Activated CD8-positive, alpha-beta T cell treated with anti-CD3 and anti-CD28 coated beads, Interleukin-2, amount 10 ng/mL, durations not matched to agents 7 days and 5 days (primary cell): Measurements from ENCODE around the gene GPR150. TPM values are rescaled to one million over a fixed set of nuclear protein-coding genes. Genes with fewer than 3 reads are reported as not detected.
A peak's percentile ranks its signal among the peaks of the same experiment; 100 is the strongest.

Experiments used
- ATAC-seq: fragments of 150-1000 bp; cut with Tn5 transposase; one replicate; pipeline ENCODE4 v1.10.0; 2021; ENCODE audit warnings: moderate library complexity
- CTCF ChIA-PET: fragments of 350-600 bp; sonication (Branson Sonifier 250); formaldehyde crosslinking; loops from one replicate; lab custom pipeline; 2021; ENCODE audit warnings: antibody characterized with exemption; lab: Charles Lee
- POLR2A ChIA-PET: fragments of 350-600 bp; sonication (Branson Sonifier 250); formaldehyde crosslinking; loops from one replicate; lab custom pipeline; 2021; ENCODE audit warnings: antibody characterized with exemption; lab: Charles Lee
- DNase-seq: peaks from one replicate; pipeline ENCODE4 v3.0.0-alpha.2; 2020
- H3K27ac Mint-ChIP-seq: one replicate; pipeline ENCODE4 v1.8.0; 2021; ENCODE audit warnings: mild to moderate bottlenecking, mixed read lengths
- H3K27me3 Mint-ChIP-seq: one replicate; pipeline ENCODE4 v1.8.0; 2021; ENCODE audit warnings: low read depth, mixed read lengths
- H3K36me3 Mint-ChIP-seq: one replicate; pipeline ENCODE4 v1.8.0; 2021; ENCODE audit warnings: low read depth, mixed read lengths
- H3K4me1 Mint-ChIP-seq: one replicate; pipeline ENCODE4 v1.8.0; 2021; ENCODE audit warnings: low read depth, mixed read lengths
- H3K4me3 Mint-ChIP-seq: one replicate; pipeline ENCODE4 v1.8.0; 2021; ENCODE audit warnings: mild to moderate bottlenecking, mixed read lengths
- H3K9me3 Mint-ChIP-seq: one replicate; pipeline ENCODE4 v1.8.0; 2022; ENCODE audit warnings: mixed read lengths; ENCODE audit not compliant: insufficient read depth
- total RNA-seq, 2 experiments: library from RNA; stranded (reverse); gene quantifications; one replicate each; pipeline ENCODE4 v1.2.3, GENCODE V29; 2021

Gene GPR150
- total RNA-seq, 2 experiments from 2014 or later = 0.74 to 0.83 TPM

GRCh38 chr5:95610546-95610945, 9.3 kb upstream of the GPR150 start:
- H3K27ac Mint-ChIP-seq = no peak overlapping the region
- H3K27me3 Mint-ChIP-seq = no peaks in the 10 kb centered on the region
- ChIA-PET CTCF (no interaction called here), POLR2A (no interaction called here)
- ATAC-seq (no peak), DNase-seq (no peak)
- H3K9me3 Mint-ChIP-seq = peaks cover 21% of the 10 kb centered on the region
- H3K4me3 Mint-ChIP-seq = no peak overlapping the region
- H3K36me3 Mint-ChIP-seq = peaks cover 22% of the 10 kb centered on the region
- peaks cover 4% of the 10 kb centered on the region for H3K4me1 Mint-ChIP-seq

GRCh38 chr5:95611396-95611795, 8.5 kb upstream of the GPR150 start:
- Mint-ChIP-seq H3K27me3 (no peaks in the 10 kb centered on the region), H3K4me3 (no peak overlapping the region), H3K9me3 (peaks cover 21% of the 10 kb centered on the region), H3K36me3 (peaks cover 22% of the 10 kb centered on the region), H3K4me1 (peaks cover 4% of the 10 kb centered on the region), H3K27ac (no peak overlapping the region)
- ChIA-PET CTCF (no interaction called here), POLR2A (no interaction called here)
- no peak for DNase-seq
- no peak for ATAC-seq

- Mint-ChIP-seq H3K36me3 (peaks cover 25% of the 10 kb centered on the region), H3K4me1 (peaks cover 9% of the 10 kb centered on the region), H3K4me3 (no peak overlapping the region), H3K27ac (no peak overlapping the region), H3K9me3 (peaks cover 21% of the 10 kb centered on the region), H3K27me3 (no peaks in the 10 kb centered on the region)
- ChIA-PET POLR2A (no interaction called here), CTCF (no interaction called here)
- DNase-seq (no peak), ATAC-seq (no peak)
These were observed 6.4 kb upstream of the GPR150 start for GRCh38 chr5:95613514-95613913.

- peaks cover 25% of the 10 kb centered on the region for H3K4me1 Mint-ChIP-seq
- H3K36me3 Mint-ChIP-seq = peaks cover 27% of the 10 kb centered on the region
- DNase-seq = no peak
- ATAC-seq = no peak
- no peak overlapping the region for H3K4me3 Mint-ChIP-seq
- peaks cover 21% of the 10 kb centered on the region for H3K9me3 Mint-ChIP-seq
- no peaks in the 10 kb centered on the region for H3K27me3 Mint-ChIP-seq
- no peak overlapping the region for H3K27ac Mint-ChIP-seq
- ChIA-PET POLR2A (no interaction called here), CTCF (no interaction called here)
These were observed 4.8 kb upstream of the GPR150 start for GRCh38 chr5:95615164-95615467.

- peaks cover 27% of the 10 kb centered on the region for H3K36me3 Mint-ChIP-seq
- no peak for ATAC-seq
- POLR2A ChIA-PET = no interaction called here
These were observed 2.8 kb upstream of the GPR150 start for GRCh38 chr5:95617057-95617456.

GRCh38 chr5:95619096-95619495, 791 bp upstream of the GPR150 start:
- POLR2A ChIA-PET = no interaction called here
- no peak for DNase-seq

More at GRCh38 chr5:95617057-95617456, 2.8 kb upstream of the GPR150 start:
- Mint-ChIP-seq H3K4me3 (no peak overlapping the region), H3K9me3 (peaks cover 21% of the 10 kb centered on the region), H3K27ac (no peak overlapping the region), H3K4me1 (peaks cover 33% of the 10 kb centered on the region), H3K27me3 (no peaks in the 10 kb centered on the region)
- CTCF ChIA-PET = no interaction called here
- no peak for DNase-seq

GRCh38 chr5:95619514-95620029, 315 bp upstream of the GPR150 start:
- CTCF ChIA-PET = interaction anchor here (1.5 kb wide), 1 partner anchor 12 kb away, joined by 6 read pairs; no protein-coding TSS in a partner anchor
- DNase-seq (no peak), ATAC-seq (no peak)
- POLR2A ChIA-PET = no interaction called here
- Mint-ChIP-seq H3K27ac (peak overlapping the region; percentile 74), H3K27me3 (no peaks in the 10 kb centered on the region), H3K4me3 (peak overlapping the region; percentile 85), H3K36me3 (peaks cover 13% of the 10 kb centered on the region), H3K4me1 (peaks cover 51% of the 10 kb centered on the region), H3K9me3 (peaks cover 4% of the 10 kb centered on the region)

More at GRCh38 chr5:95619096-95619495, 791 bp upstream of the GPR150 start:
- ATAC-seq = no peak
- Mint-ChIP-seq H3K4me3 (peak overlapping the region; percentile 85), H3K27me3 (no peaks in the 10 kb centered on the region), H3K36me3 (peaks cover 13% of the 10 kb centered on the region), H3K9me3 (peaks cover 5% of the 10 kb centered on the region), H3K4me1 (peaks cover 50% of the 10 kb centered on the region), H3K27ac (peak overlapping the region; percentile 74)
- CTCF ChIA-PET = interaction anchor here (1.5 kb wide), 1 partner anchor 13 kb away, joined by 6 read pairs; no protein-coding TSS in a partner anchor

- DNase-seq (peak; percentile 53), ATAC-seq (peak; percentile 69)
- ChIA-PET POLR2A (interaction anchor here (4.0 kb wide), 1 partner anchor 10 kb away, joined by 17 read pairs; no protein-coding TSS in a partner anchor), CTCF (interaction anchor here (0.9 to 2.2 kb wide), 4 partner anchors 11 to 66 kb away, joined by 3 to 17 read pairs (median 5); partner anchors contain the start of genes ARSK and SKIC3)
- Mint-ChIP-seq H3K4me1 (peaks cover 47% of the 10 kb centered on the region), H3K36me3 (peaks cover 7% of the 10 kb centered on the region), H3K9me3 (no peaks in the 10 kb centered on the region), H3K27me3 (no peaks in the 10 kb centered on the region), H3K27ac (peak overlapping the region; percentile 86), H3K4me3 (peak overlapping the region; percentile 69)
These were observed 1.3 kb downstream of the GPR150 start for GRCh38 chr5:95620870-95621838.

- peaks cover 5% of the 10 kb centered on the region for H3K36me3 Mint-ChIP-seq
- ChIA-PET CTCF (interaction anchor here (0.7 to 2.6 kb wide), 11 partner anchors 10 to 225 kb away, joined by 3 to 20 read pairs (median 4); partner anchors contain the start of genes ARSK, RFESD and SKIC3), POLR2A (interaction anchor here (0.9 to 4.0 kb wide), 3 partner anchors 10 to 67 kb away, joined by 4 to 17 read pairs (median 7); partner anchors contain the start of genes ARSK, RFESD and SKIC3)
- peak overlapping the region; percentile 86 for H3K27ac Mint-ChIP-seq
- peaks cover 47% of the 10 kb centered on the region for H3K4me1 Mint-ChIP-seq
- peak overlapping the region; percentile 69 for H3K4me3 Mint-ChIP-seq
- ATAC-seq (peak; percentile 35), DNase-seq (peak; percentile 52)
- peaks cover 2% of the 10 kb centered on the region for H3K27me3 Mint-ChIP-seq
- H3K9me3 Mint-ChIP-seq = no peaks in the 10 kb centered on the region
These were observed 2.1 kb downstream of the GPR150 start for GRCh38 chr5:95621839-95622629.

GRCh38 chr5:95623706-95624105, 3.8 kb downstream of the GPR150 start:
- Mint-ChIP-seq H3K27me3 (peaks cover 2% of the 10 kb centered on the region), H3K36me3 (peaks cover 2% of the 10 kb centered on the region), H3K9me3 (no peaks in the 10 kb centered on the region), H3K4me1 (peaks cover 40% of the 10 kb centered on the region), H3K27ac (no peak overlapping the region), H3K4me3 (no peak overlapping the region)
- no peak for ATAC-seq
- CTCF ChIA-PET = interaction anchor here (1.2 to 2.6 kb wide), 6 partner anchors 8 to 195 kb away, joined by 3 to 20 read pairs (median 4); partner anchors contain the start of gene RFESD
- DNase-seq = no peak
- POLR2A ChIA-PET = interaction anchor here (4.0 kb wide), 1 partner anchor 8 kb away, joined by 17 read pairs; no protein-coding TSS in a partner anchor

GRCh38 chr5:95624368-95624767, 4.5 kb downstream of the GPR150 start:
- H3K4me3 Mint-ChIP-seq = no peak overlapping the region
- peaks cover under 1% of the 10 kb centered on the region for H3K36me3 Mint-ChIP-seq
- ChIA-PET POLR2A (no interaction called here), CTCF (interaction anchor here (1.2 to 2.6 kb wide), 3 partner anchors 7 to 40 kb away, joined by 3 to 20 read pairs (median 4); partner anchors contain the start of gene RFESD)
- ATAC-seq = no peak
- H3K27me3 Mint-ChIP-seq = peaks cover 2% of the 10 kb centered on the region
- peaks cover 33% of the 10 kb centered on the region for H3K4me1 Mint-ChIP-seq
- no peaks in the 10 kb centered on the region for H3K9me3 Mint-ChIP-seq
- H3K27ac Mint-ChIP-seq = no peak overlapping the region
- no peak for DNase-seq
